ENCODE results near the gene MCRIP2.
A peak's percentile ranks its signal among the peaks of the same experiment; 100 is the strongest.

Gene MCRIP2

GRCh38 chr16:638034-638543 is 3.5 kb upstream of the MCRIP2 start:
- Histone ChIP-seq H3K4me1 (peaks cover 11% of the 10 kb centered on the region), H3K9me3 (no peaks in the 10 kb centered on the region), H3K36me3 (peaks cover 10% of the 10 kb centered on the region), H3K4me3 (ENCODE audit: low read depth, low read length) (no peak overlapping the region), H3K27me3 (no peaks in the 10 kb centered on the region)
- no peak for DNase-seq
- TF ChIP-seq CTCF (IDR thresholded peaks at IDR 0.05; ENCODE audit: low read depth, low read length), result no peak

GRCh38 chr16:638836-639235 is 2.8 kb upstream of the MCRIP2 start:
- H3K4me1 ChIP-seq, result peaks cover 11% of the 10 kb centered on the region
- no peak for TF ChIP-seq CTCF (IDR thresholded peaks at IDR 0.05; ENCODE audit: low read depth, low read length)

GRCh38 chr16:640614-641013 is 1.0 kb upstream of the MCRIP2 start:
- H3K4me1 ChIP-seq, result peaks cover 11% of the 10 kb centered on the region
- no peak for TF ChIP-seq CTCF (IDR thresholded peaks at IDR 0.05; ENCODE audit: low read depth, low read length)
- no peaks in the 10 kb centered on the region for H3K36me3 ChIP-seq

More at GRCh38 chr16:638836-639235, 2.8 kb upstream of the MCRIP2 start:
- no peak for DNase-seq
- Histone ChIP-seq H3K27me3 (no peaks in the 10 kb centered on the region), H3K4me3 (ENCODE audit: low read depth, low read length) (no peak overlapping the region), H3K36me3 (peaks cover 8% of the 10 kb centered on the region), H3K9me3 (no peaks in the 10 kb centered on the region)

GRCh38 chr16:642189-643049 is 791 bp downstream of the MCRIP2 start:
- TF ChIP-seq CTCF (IDR thresholded peaks at IDR 0.05; ENCODE audit: low read depth, low read length), result no peak
- no peaks in the 10 kb centered on the region for H3K9me3 ChIP-seq
- peaks cover 10% of the 10 kb centered on the region for H3K4me1 ChIP-seq
- H3K36me3 ChIP-seq, result no peaks in the 10 kb centered on the region
- peak overlapping the region; percentile 65 for H3K4me3 ChIP-seq (ENCODE audit: low read depth, low read length)
- DNase-seq, result peak; percentile 53
- no peaks in the 10 kb centered on the region for H3K27me3 ChIP-seq

More at GRCh38 chr16:640614-641013, 1.0 kb upstream of the MCRIP2 start:
- no peak for DNase-seq
- no peaks in the 10 kb centered on the region for H3K27me3 ChIP-seq
- no peaks in the 10 kb centered on the region for H3K9me3 ChIP-seq
- H3K4me3 ChIP-seq (ENCODE audit: low read depth, low read length), result no peak overlapping the region

- H3K9me3 ChIP-seq, result no peaks in the 10 kb centered on the region
- no peak for TF ChIP-seq CTCF (IDR thresholded peaks at IDR 0.05; ENCODE audit: low read depth, low read length)
- H3K27me3 ChIP-seq, result no peaks in the 10 kb centered on the region
- peaks cover 4% of the 10 kb centered on the region for H3K4me1 ChIP-seq
- no peaks in the 10 kb centered on the region for H3K36me3 ChIP-seq
- peak overlapping the region; percentile 65 for H3K4me3 ChIP-seq (ENCODE audit: low read depth, low read length)
- no peak for DNase-seq
Measured at GRCh38 chr16:643050-643368, 1.4 kb downstream of the MCRIP2 start.

- H3K4me3 ChIP-seq (ENCODE audit: low read depth, low read length), result no peak overlapping the region
Measured at GRCh38 chr16:644556-644955, 2.9 kb downstream of the MCRIP2 start.

More at GRCh38 chr16:644556-644955, 2.9 kb downstream of the MCRIP2 start:
- Histone ChIP-seq H3K9me3 (no peaks in the 10 kb centered on the region), H3K4me1 (peaks cover 2% of the 10 kb centered on the region; the same call in 1 of the 2 replicates), H3K36me3 (no peaks in the 10 kb centered on the region), H3K27me3 (no peaks in the 10 kb centered on the region)
- TF ChIP-seq CTCF (IDR thresholded peaks at IDR 0.05; ENCODE audit: low read depth, low read length), result no peak
- DNase-seq, result no peak

All from BE2C (cell line).